Measurements from ENCODE around the gene GRIP2.

- no peak for TF ChIP-seq CTCF (IDR thresholded peaks at IDR 0.05; ENCODE audit: poor library complexity)
- TF ChIP-seq EZH2phosphoT487 (IDR thresholded peaks at IDR 0.05; ENCODE audit: low read depth, severe bottlenecking, unreplicated experiment) = no peak
Measured at GRCh38 chr3:14518432-14518802, 21.7 kb downstream of the GRIP2 start.

All from hepatocyte (in vitro differentiated cells).